Caco-2 (cell line): ENCODE results near the gene SERPINB6. TPM values are rescaled to one million over a fixed set of nuclear protein-coding genes. Genes with fewer than 3 reads are reported as not detected.

ENCODE experiments used
- BruUV-seq: library from RNA; stranded (reverse); fragments of 400-500 nt; replicated peaks from 2 replicates; lab custom pipeline; 2021; lab: Mats Ljungman, UMichigan
- CTCF ChIA-PET: fragments of 300-600 bp; sonication (Branson Sonifier 250); formaldehyde crosslinking; loops from one replicate; lab custom pipeline; 2022; ENCODE audit warnings: antibody characterized with exemption; lab: Charles Lee
- POLR2A ChIA-PET: fragments of 300-600 bp; sonication (Branson Sonifier 250); formaldehyde crosslinking; loops from one replicate; lab custom pipeline; 2022; ENCODE audit warnings: antibody characterized with exemption; lab: Charles Lee
- DNase-seq, 2 experiments: peaks; one replicate each; pipeline versions ENCODE4 v3.0.0 to v3.0.0-alpha.2; 2020 to 2022
- H3K27me3 ChIP-seq: replicated peaks from 2 replicates; pipeline ENCODE4 v1.6.0; 2011; ENCODE audit warnings: low read length; ENCODE audit not compliant: control insufficient read depth, insufficient read depth
- H3K36me3 ChIP-seq: 2 replicates; pipeline ENCODE4 v1.5.1; 2011; ENCODE audit warnings: low read length; ENCODE audit not compliant: control insufficient read depth, insufficient read depth
- H3K4me1 ChIP-seq: fragments of 250-450 bp; sonication (Bioruptor Pico); 2 replicates; pipeline ENCODE4 v1.5.1; 2020; ENCODE audit warnings: mild to moderate bottlenecking
- H3K4me3 ChIP-seq: 2 replicates; pipeline ENCODE4 v1.5.1; 2011; ENCODE audit warnings: low read depth, mild to moderate bottlenecking, control low read depth, low read length
- H3K9me3 ChIP-seq: fragments of 250-450 bp; sonication (Bioruptor Pico); 2 replicates; pipeline ENCODE4 v1.5.1; 2020; ENCODE audit warnings: mild to moderate bottlenecking, moderate library complexity
- H3K27ac Mint-ChIP-seq: one replicate; pipeline ENCODE4 v1.8.0; 2022; ENCODE audit warnings: mixed read lengths; ENCODE audit not compliant: unreplicated experiment
- H3K27me3 Mint-ChIP-seq: one replicate; pipeline ENCODE4 v1.8.0; 2022; ENCODE audit warnings: mixed read lengths; ENCODE audit not compliant: insufficient read depth, unreplicated experiment
- H3K36me3 Mint-ChIP-seq: one replicate; pipeline ENCODE4 v1.8.0; 2022; ENCODE audit warnings: mild to moderate bottlenecking, mixed read lengths; ENCODE audit not compliant: insufficient read depth, unreplicated experiment
- H3K4me1 Mint-ChIP-seq: one replicate; pipeline ENCODE4 v1.8.0; 2022; ENCODE audit warnings: low read depth, mixed read lengths; ENCODE audit not compliant: unreplicated experiment
- H3K4me3 Mint-ChIP-seq: one replicate; pipeline ENCODE4 v1.8.0; 2022; ENCODE audit warnings: mild to moderate bottlenecking, moderate library complexity, mixed read lengths; ENCODE audit not compliant: unreplicated experiment
- H3K9me3 Mint-ChIP-seq: one replicate; pipeline ENCODE4 v1.8.0; 2022; ENCODE audit warnings: mixed read lengths; ENCODE audit not compliant: unreplicated experiment
- intact Hi-C: fragments of 100-400 bp; cut with micrococcal nuclease; formaldehyde crosslinking; loops from one replicate; pipeline ENCODE4 v1.10.0; 2022; ENCODE audit not compliant: unreplicated experiment
- total RNA-seq: library from RNA; stranded (reverse); gene quantifications from 2 replicates; pipeline ENCODE4 v1.2.3, GENCODE V29; 2022
- TF ChIP-seq, protein P1 (sequence below), 2 experiments: fragments of 200-600 bp in 1 of 2; IDR thresholded peaks; 1 replicate in 1 of 2; 2 replicates in 1 of 2; pipeline versions ENCODE4 v1.5.1 to v1.8.0; 2011 to 2022; ENCODE audit warnings: antibody characterized with exemption in 1 of 2, control low read depth in 1 of 2, inconsistent platforms in 1 of 2, low read depth in 1 of 2, low read length in 1 of 2, mild to moderate bottlenecking in 1 of 2, moderate library complexity in 1 of 2; ENCODE audit not compliant: insufficient read depth in 1 of 2, severe bottlenecking in 1 of 2, unreplicated experiment in 1 of 2

Gene SERPINB6
- total RNA-seq, 1 experiment from 2014 or later = 60.0 TPM

DNA sequence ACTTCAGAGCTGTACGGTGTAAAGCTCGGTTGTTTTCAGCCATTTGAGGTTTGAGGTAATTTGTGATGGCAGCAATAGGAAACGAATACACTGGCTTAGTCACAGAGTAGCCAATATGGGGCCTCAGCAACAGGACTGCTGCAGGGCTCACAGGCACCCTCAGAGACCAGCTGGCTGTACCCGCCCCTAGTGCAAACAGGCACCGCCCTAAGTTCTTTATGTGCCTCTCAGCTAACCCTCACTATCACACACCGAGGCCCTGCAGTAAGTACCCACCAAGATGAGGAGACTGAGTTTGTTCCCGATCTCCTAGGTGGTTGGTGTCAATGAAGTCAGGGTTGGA is 57.1 kb downstream of the SERPINB6 start:
- Histone ChIP-seq H3K4me3 (no peak overlapping the region), H3K4me1 (peaks cover 16% of the 10 kb centered on the region), H3K36me3 (no peaks in the 10 kb centered on the region), H3K9me3 (no peaks in the 10 kb centered on the region), H3K27me3 (no peaks in the 10 kb centered on the region)
- peaks cover 8% of the 10 kb centered on the region for H3K36me3 Mint-ChIP-seq
- intact Hi-C loops = no loop called here
- H3K9me3 Mint-ChIP-seq = peaks cover 4% of the 10 kb centered on the region
- no peaks in the 10 kb centered on the region for H3K27me3 Mint-ChIP-seq
- TF ChIP-seq, protein P1, sequence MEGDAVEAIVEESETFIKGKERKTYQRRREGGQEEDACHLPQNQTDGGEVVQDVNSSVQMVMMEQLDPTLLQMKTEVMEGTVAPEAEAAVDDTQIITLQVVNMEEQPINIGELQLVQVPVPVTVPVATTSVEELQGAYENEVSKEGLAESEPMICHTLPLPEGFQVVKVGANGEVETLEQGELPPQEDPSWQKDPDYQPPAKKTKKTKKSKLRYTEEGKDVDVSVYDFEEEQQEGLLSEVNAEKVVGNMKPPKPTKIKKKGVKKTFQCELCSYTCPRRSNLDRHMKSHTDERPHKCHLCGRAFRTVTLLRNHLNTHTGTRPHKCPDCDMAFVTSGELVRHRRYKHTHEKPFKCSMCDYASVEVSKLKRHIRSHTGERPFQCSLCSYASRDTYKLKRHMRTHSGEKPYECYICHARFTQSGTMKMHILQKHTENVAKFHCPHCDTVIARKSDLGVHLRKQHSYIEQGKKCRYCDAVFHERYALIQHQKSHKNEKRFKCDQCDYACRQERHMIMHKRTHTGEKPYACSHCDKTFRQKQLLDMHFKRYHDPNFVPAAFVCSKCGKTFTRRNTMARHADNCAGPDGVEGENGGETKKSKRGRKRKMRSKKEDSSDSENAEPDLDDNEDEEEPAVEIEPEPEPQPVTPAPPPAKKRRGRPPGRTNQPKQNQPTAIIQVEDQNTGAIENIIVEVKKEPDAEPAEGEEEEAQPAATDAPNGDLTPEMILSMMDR (IDR thresholded peaks at IDR 0.05; ENCODE audit: insufficient read depth in 1 of 2, low read depth in 1 of 2, low read length in 1 of 2, severe bottlenecking in 1 of 2, unreplicated experiment in 1 of 2) = no peak
- no TSS peak for BruUV-seq
- H3K27ac Mint-ChIP-seq = peak overlapping the region; percentile 28
- peaks cover 29% of the 10 kb centered on the region for H3K4me1 Mint-ChIP-seq
- ChIA-PET POLR2A (no interaction called here), CTCF (interaction anchor here (1.1 to 1.8 kb wide), 4 partner anchors 18 to 123 kb away, joined by 3 to 6 read pairs (median 4); no protein-coding TSS in a partner anchor)
- no peak for DNase-seq
- no peak overlapping the region for H3K4me3 Mint-ChIP-seq

DNA sequence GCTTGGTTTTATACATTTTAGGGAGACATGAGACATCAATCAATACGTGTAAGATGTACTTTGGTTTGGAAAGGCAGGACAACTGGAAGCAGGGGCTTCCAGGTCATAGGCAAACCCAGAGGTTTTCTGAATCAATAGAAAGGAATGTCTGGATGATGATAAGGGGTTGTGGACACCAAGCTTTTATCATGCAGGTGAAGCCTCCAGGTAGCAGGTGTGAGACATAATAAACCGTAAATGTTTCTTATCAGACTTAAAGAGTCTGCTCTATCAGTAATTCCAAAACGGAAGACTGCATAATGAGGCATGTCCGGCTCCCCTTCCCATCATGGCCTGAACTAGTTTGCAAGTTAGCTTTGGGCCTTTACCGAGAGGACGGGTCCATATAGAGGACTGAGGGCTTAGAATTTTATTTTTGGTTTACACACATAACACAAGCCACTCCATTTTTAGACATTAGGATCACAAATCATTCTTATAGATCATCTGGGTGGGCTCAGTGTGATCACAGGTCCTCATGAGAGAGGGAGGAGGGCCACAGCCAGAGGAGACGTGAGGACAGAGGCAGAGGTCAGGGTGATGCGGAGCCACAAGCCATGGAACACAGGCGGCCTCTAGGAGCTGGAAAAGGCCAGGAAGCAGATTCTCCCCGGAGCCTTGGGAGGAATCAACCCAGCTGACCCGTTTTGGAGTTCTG is 57.6 kb downstream of the SERPINB6 start:
- POLR2A ChIA-PET = no interaction called here
- Histone ChIP-seq H3K36me3 (no peaks in the 10 kb centered on the region), H3K9me3 (no peaks in the 10 kb centered on the region), H3K4me1 (peaks cover 16% of the 10 kb centered on the region), H3K27me3 (no peaks in the 10 kb centered on the region), H3K4me3 (no peak overlapping the region)
- Mint-ChIP-seq H3K27me3 (no peaks in the 10 kb centered on the region), H3K27ac (peak overlapping the region; percentile 28), H3K36me3 (peaks cover 8% of the 10 kb centered on the region), H3K4me1 (peaks cover 31% of the 10 kb centered on the region), H3K9me3 (no peaks in the 10 kb centered on the region), H3K4me3 (no peak overlapping the region)
- CTCF ChIA-PET = interaction anchor here (0.6 to 1.8 kb wide), 5 partner anchors 18 to 122 kb away, joined by 3 to 6 read pairs (median 4); partner anchors contain the start of gene SERPINB1
- intact Hi-C loops = no loop called here
- BruUV-seq = no TSS peak
- DNase-seq = peak; percentile 46
- TF ChIP-seq, protein P1 (IDR thresholded peaks at IDR 0.05; ENCODE audit: insufficient read depth in 1 of 2, low read depth in 1 of 2, low read length in 1 of 2, severe bottlenecking in 1 of 2, unreplicated experiment in 1 of 2) = no peak

DNA sequence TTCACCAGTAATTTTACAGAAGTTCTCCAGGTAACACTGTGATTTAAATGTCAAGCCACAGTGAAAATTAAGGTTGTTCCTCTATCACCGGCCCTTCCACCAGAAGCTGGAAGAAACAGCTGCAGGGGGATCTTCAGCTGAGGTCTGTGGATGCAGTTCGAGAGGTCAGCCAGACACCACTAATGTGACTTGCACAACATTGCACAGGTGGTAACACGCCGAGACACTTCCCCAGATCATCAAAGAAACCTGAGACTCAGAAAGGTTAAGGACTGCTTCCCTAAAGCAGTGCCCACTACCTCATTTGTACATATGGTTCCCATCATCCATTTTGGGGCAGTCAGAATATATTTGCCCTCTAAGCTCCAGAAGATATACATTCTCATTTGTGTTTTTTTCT is 60.2 kb downstream of the SERPINB6 start:
- Histone ChIP-seq H3K36me3 (no peaks in the 10 kb centered on the region), H3K27me3 (no peaks in the 10 kb centered on the region), H3K9me3 (no peaks in the 10 kb centered on the region), H3K4me3 (no peak overlapping the region), H3K4me1 (peaks cover 22% of the 10 kb centered on the region)
- ChIA-PET POLR2A (no interaction called here), CTCF (interaction anchor here (0.6 to 1.6 kb wide), 9 partner anchors 15 to 122 kb away, joined by 3 to 14 read pairs (median 4); partner anchors contain the start of gene SERPINB1)
- TF ChIP-seq, protein P1 (IDR thresholded peaks at IDR 0.05; ENCODE audit: insufficient read depth in 1 of 2, low read depth in 1 of 2, low read length in 1 of 2, severe bottlenecking in 1 of 2, unreplicated experiment in 1 of 2) = no peak
- no peaks in the 10 kb centered on the region for H3K27me3 Mint-ChIP-seq
- H3K36me3 Mint-ChIP-seq = peaks cover 8% of the 10 kb centered on the region
- H3K27ac Mint-ChIP-seq = no peak overlapping the region
- no peak overlapping the region for H3K4me3 Mint-ChIP-seq
- peaks cover 12% of the 10 kb centered on the region for H3K9me3 Mint-ChIP-seq
- BruUV-seq = no TSS peak
- intact Hi-C loops = loop anchor here (1.0 kb wide), 5 partner anchors 20 to 120 kb away; no protein-coding TSS in a partner anchor
- peaks cover 46% of the 10 kb centered on the region for H3K4me1 Mint-ChIP-seq
- DNase-seq = no peak
